Measurements from ENCODE around the gene CRACR2B.
A peak's percentile ranks its signal among the peaks of the same experiment; 100 is the strongest.

The CRACR2B gene

GRCh38 chr11:848380-848931, 20.7 kb downstream of the CRACR2B start:
- H3K4me3 ChIP-seq (ENCODE audit: low read length) = no peak overlapping the region
- DNase-seq (ENCODE audit: low read depth) = peak; percentile 31
- TF ChIP-seq CTCF (IDR thresholded peaks at IDR 0.05; ENCODE audit: insufficient read depth, low read depth, low read length, missing control alignments) = peak; percentile 84

- DNase-seq (ENCODE audit: low read depth) = no peak
- no peak for TF ChIP-seq CTCF (IDR thresholded peaks at IDR 0.05; ENCODE audit: insufficient read depth, low read depth, low read length, missing control alignments)
- H3K4me3 ChIP-seq (ENCODE audit: low read length) = peak overlapping the region; percentile 23
These were observed 21.5 kb downstream of the CRACR2B start for GRCh38 chr11:849104-849824.

GRCh38 chr11:849951-850774, 22.4 kb downstream of the CRACR2B start:
- no peak for TF ChIP-seq CTCF (IDR thresholded peaks at IDR 0.05; ENCODE audit: insufficient read depth, low read depth, low read length, missing control alignments)
- DNase-seq (ENCODE audit: low read depth) = no peak
- H3K4me3 ChIP-seq (ENCODE audit: low read length) = peak overlapping the region; percentile 4

GRCh38 chr11:850775-851763, 23.4 kb downstream of the CRACR2B start:
- no peak for DNase-seq (ENCODE audit: low read depth)
- H3K4me3 ChIP-seq (ENCODE audit: low read length) = no peak overlapping the region
- no peak for TF ChIP-seq CTCF (IDR thresholded peaks at IDR 0.05; ENCODE audit: insufficient read depth, low read depth, low read length, missing control alignments)

GRCh38 chr11:852762-853161, 25.0 kb downstream of the CRACR2B start:
- H3K4me3 ChIP-seq (ENCODE audit: low read length) = no peak overlapping the region
- no peak for TF ChIP-seq CTCF (IDR thresholded peaks at IDR 0.05; ENCODE audit: insufficient read depth, low read depth, low read length, missing control alignments)
- DNase-seq (ENCODE audit: low read depth) = no peak

- no peak overlapping the region for H3K4me3 ChIP-seq (ENCODE audit: low read length)
- DNase-seq (ENCODE audit: low read depth) = no peak
These were observed 26.1 kb downstream of the CRACR2B start for GRCh38 chr11:853682-854448.

More at GRCh38 chr11:853682-854448, 26.1 kb downstream of the CRACR2B start:
- TF ChIP-seq CTCF (IDR thresholded peaks at IDR 0.05; ENCODE audit: insufficient read depth, low read depth, low read length, missing control alignments) = no peak

Data from epithelial cell of esophagus (primary cell).